SH-SY5Y (cell line): ENCODE measurements around the gene MTG1.

Source experiments
- GATA2 ChIP-seq: IDR thresholded peaks from 2 replicates; pipeline ENCODE4 v1.6.1; 2011; ENCODE audit warnings: mild to moderate bottlenecking, low read depth, low read length
- GATA3 ChIP-seq: IDR thresholded peaks from 2 replicates; pipeline ENCODE4 v1.6.1; 2011; ENCODE audit warnings: low read depth, mild to moderate bottlenecking, low read length, moderate library complexity

Gene MTG1

GRCh38 chr10:133368153-133368552, 25.8 kb upstream of the MTG1 start:
- TF ChIP-seq GATA2 (no peak), GATA3 (no peak)

GRCh38 chr10:133370030-133370786, 23.7 kb upstream of the MTG1 start:
- TF ChIP-seq GATA2 (no peak), GATA3 (no peak)

DNA sequence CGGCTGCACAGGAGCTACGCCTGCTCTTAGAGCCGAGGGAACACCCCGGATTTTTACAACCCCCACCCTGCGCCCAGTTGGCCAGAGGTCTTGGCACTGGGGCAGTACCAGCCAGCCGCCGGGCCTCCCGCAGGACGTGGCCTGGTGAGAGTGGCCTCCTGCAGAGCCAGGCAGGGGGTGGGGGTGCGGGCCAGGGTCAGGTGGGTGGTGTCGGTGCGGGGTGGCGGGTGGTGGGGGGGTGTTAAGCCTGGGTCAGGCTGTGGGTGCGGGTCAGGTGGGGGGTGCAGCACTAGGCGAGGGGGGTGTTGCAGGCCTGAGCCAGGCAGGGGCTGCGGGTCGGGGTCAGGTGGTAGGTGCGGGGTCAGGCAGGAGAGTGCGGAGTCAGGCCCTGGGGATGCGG, 21.4 kb upstream of the MTG1 start:
- TF ChIP-seq GATA3 = no peak

- TF ChIP-seq GATA2 (no peak), GATA3 (no peak)
Observed at GRCh38 chr10:133373174-133374090, 20.5 kb upstream of the MTG1 start, which contains the start of gene ECHS1. TSS of gene ECHS1 (minus strand) at chr10:133373354. CDS start at chr10:133373333, 21 bp downstream.

- TF ChIP-seq GATA3 (no peak), GATA2 (no peak)
Observed at GRCh38 chr10:133375357-133376115, 18.4 kb upstream of the MTG1 start.

- TF ChIP-seq GATA3 = no peak
- TF ChIP-seq GATA2 = no peak
Observed at GRCh38 chr10:133377025-133377817, 16.7 kb upstream of the MTG1 start.

DNA sequence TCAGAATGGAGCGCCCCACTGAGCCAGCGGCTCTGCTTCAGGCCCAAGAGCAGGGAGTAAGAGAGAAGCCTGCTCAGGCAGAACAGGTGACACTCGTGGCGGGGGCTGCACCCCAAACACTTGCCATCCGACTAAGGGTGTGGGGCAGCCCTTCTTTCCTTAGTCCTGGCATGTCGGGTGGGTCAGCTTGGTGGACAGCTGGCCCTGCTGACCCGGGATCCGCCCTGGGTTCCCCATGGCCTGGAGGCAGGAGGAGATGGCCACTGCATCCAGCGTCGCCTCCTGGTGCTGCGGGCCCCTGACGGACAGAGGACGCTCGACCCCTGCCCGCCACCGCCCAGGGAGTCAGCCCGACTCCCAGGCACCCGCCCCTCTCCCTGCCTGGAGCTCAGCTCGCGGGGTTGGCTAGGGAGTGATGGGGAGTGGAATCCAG, 16.1 kb upstream of the MTG1 start:
- TF ChIP-seq GATA2 = no peak
- TF ChIP-seq GATA3 = no peak

- TF ChIP-seq GATA3 (no peak), GATA2 (no peak)
Observed at GRCh38 chr10:133378251-133379096, 15.5 kb upstream of the MTG1 start.

- TF ChIP-seq GATA2 = no peak
- TF ChIP-seq GATA3 = no peak
Observed at GRCh38 chr10:133379152-133379800, 14.7 kb upstream of the MTG1 start, which contains the start of gene PAOX. TSS of gene PAOX (plus strand) at chr10:133379262. CDS start at chr10:133379317, 55 bp downstream.

DNA sequence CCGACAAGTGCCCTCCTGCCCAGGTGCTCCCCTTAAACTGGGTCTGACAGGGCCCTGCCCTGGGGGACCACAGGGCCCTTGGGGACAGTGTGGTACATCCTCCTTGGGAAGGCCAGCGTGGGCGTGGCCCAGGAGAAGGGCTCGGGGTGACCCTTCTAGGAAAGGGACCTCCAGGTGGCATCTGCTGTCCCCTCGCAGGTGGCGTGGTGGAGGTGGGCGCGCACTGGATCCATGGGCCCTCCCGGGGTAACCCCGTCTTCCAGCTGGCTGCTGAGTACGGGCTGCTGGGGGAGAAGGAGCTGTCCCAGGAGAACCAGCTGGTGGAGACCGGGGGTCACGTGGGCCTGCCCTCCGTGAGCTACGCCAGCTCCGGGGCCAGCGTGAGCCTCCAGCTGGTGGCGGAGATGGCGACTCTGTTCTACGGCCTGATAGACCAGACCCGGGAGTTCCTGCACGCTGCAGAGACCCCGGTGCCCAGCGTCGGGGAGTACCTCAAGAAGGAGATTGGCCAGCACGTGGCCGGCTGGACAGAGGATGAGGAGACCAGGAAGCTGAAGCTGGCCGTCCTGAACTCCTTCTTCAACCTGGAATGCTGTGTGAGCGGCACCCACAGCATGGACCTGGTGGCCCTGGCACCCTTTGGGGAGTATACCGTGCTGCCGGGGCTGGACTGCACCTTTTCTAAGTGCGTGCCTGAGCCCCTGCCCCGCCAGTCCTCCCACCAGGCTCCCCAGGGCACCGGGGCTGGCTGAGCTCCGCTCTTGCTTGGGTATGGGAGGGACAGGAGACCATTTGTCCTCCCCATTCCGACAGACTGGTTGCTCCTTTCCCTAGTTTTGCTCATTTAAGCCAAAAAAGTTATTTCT, 13.9 kb upstream of the MTG1 start:
- TF ChIP-seq GATA2 = no peak
- TF ChIP-seq GATA3 = no peak

DNA sequence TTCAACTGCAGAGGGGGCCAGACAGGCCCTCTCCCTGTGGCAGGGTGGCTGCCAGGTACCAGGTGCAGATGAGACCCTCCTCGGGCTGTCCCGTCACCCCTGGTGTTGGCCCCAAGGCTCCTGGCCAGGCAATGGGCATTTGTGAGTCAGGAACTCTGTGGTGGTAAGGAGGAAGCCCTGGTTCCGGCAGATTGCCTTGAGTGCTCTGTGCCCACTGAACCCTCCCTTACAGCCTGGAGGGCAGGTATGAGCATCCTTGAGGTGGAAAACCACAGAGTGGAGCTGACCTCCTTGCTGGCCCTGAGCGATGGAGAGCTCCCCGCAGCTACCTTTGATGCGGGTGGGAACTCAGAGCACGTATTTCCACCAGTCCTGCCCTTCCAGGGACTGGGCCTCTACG, 12.9 kb upstream of the MTG1 start:
- TF ChIP-seq GATA2 = no peak

GRCh38 chr10:133383551-133383950, 10.4 kb upstream of the MTG1 start:
- TF ChIP-seq GATA3 (no peak), GATA2 (no peak)
